Astrocyte (in vitro differentiated cells and primary cell): Measurements from ENCODE around the gene ILKAP. TPM values are rescaled to one million over a fixed set of nuclear protein-coding genes. Genes with fewer than 3 reads are reported as not detected.
A peak's percentile ranks its signal among the peaks of the same experiment; 100 is the strongest.

Experiments used
- DNase-seq: peaks from one replicate; pipeline ENCODE4 v3.0.0-alpha.2; 2010; ENCODE audit warnings: low read depth
- FAIRE-seq: peaks from 2 replicates; lab custom pipeline; 2011; peaks lifted over from hg19 to GRCh38; lab: Jason Lieb, UNC
- H2AFZ ChIP-seq: 2 replicates; pipeline ENCODE4 v1.6.0; 2012; ENCODE audit warnings: low read depth, low read length, inconsistent platforms
- H3K27ac ChIP-seq: 2 replicates; pipeline ENCODE4 v1.5.1; 2011; ENCODE audit warnings: low read depth, low read length, inconsistent platforms
- H3K27me3 ChIP-seq: 2 replicates; pipeline ENCODE4 v1.6.0; 2011; ENCODE audit warnings: low read length, inconsistent platforms; ENCODE audit not compliant: insufficient read depth
- H3K36me3 ChIP-seq: 2 replicates; pipeline ENCODE4 v1.5.1; 2011; ENCODE audit warnings: low read length, inconsistent platforms; ENCODE audit not compliant: insufficient read depth
- H3K4me1 ChIP-seq: 2 replicates; pipeline ENCODE4 v1.5.1; 2011; ENCODE audit warnings: low read length, inconsistent platforms; ENCODE audit not compliant: insufficient read depth
- H3K4me2 ChIP-seq: 2 replicates; pipeline ENCODE4 v1.6.0; 2012; ENCODE audit warnings: low read length, inconsistent platforms
- H3K4me3 ChIP-seq: 2 replicates; pipeline ENCODE4 v1.5.1; 2011; ENCODE audit warnings: low read depth, mild to moderate bottlenecking, low read length, inconsistent platforms; ENCODE audit not compliant: insufficient read depth
- H3K79me2 ChIP-seq: 2 replicates; pipeline ENCODE4 v1.6.0; 2012; ENCODE audit warnings: mild to moderate bottlenecking, low read length, inconsistent platforms; ENCODE audit not compliant: insufficient read depth
- H3K9ac ChIP-seq: 2 replicates; pipeline ENCODE4 v1.6.0; 2012; ENCODE audit warnings: mild to moderate bottlenecking, low read length, inconsistent platforms
- H3K9me3 ChIP-seq: 2 replicates; pipeline ENCODE4 v1.5.1; 2012; ENCODE audit warnings: low read depth, mild to moderate bottlenecking, low read length, inconsistent platforms; ENCODE audit not compliant: insufficient read depth
- H4K20me1 ChIP-seq: 2 replicates; pipeline ENCODE4 v1.6.0; 2012; ENCODE audit warnings: low read length, inconsistent platforms; ENCODE audit not compliant: insufficient read depth
- H3K27ac Mint-ChIP-seq: one replicate; pipeline ENCODE4 v1.8.0; 2021; ENCODE audit warnings: mild to moderate bottlenecking, mixed read lengths; ENCODE audit not compliant: unreplicated experiment
- H3K27me3 Mint-ChIP-seq: one replicate; pipeline ENCODE4 v1.8.0; 2021; ENCODE audit warnings: low read depth, mixed read lengths; ENCODE audit not compliant: unreplicated experiment
- H3K36me3 Mint-ChIP-seq: one replicate; pipeline ENCODE4 v1.8.0; 2021; ENCODE audit warnings: low read depth, mixed read lengths; ENCODE audit not compliant: unreplicated experiment
- H3K4me1 Mint-ChIP-seq: one replicate; pipeline ENCODE4 v1.8.0; 2021; ENCODE audit warnings: low read depth, mixed read lengths; ENCODE audit not compliant: unreplicated experiment
- H3K4me3 Mint-ChIP-seq: one replicate; pipeline ENCODE4 v1.8.0; 2021; ENCODE audit warnings: mild to moderate bottlenecking, moderate library complexity, mixed read lengths; ENCODE audit not compliant: unreplicated experiment
- H3K9me3 Mint-ChIP-seq: one replicate; pipeline ENCODE4 v1.8.0; 2021; ENCODE audit warnings: mild to moderate bottlenecking, mixed read lengths; ENCODE audit not compliant: unreplicated experiment
- EZH2 ChIP-seq: IDR thresholded peaks from 2 replicates; pipeline ENCODE4 v1.6.1; 2012; ENCODE audit warnings: mild to moderate bottlenecking, low read length, inconsistent platforms; ENCODE audit not compliant: insufficient read depth
- total RNA-seq: library from RNA; stranded (reverse); gene quantifications from 2 replicates; pipeline ENCODE4 v1.2.1, GENCODE V29; 2021
- TF ChIP-seq, protein P1 (sequence below): IDR thresholded peaks from 2 replicates; pipeline ENCODE4 v1.5.1; 2011; ENCODE audit warnings: low read depth, mild to moderate bottlenecking, inconsistent platforms, low read length, moderate library complexity; ENCODE audit not compliant: insufficient read depth

The ILKAP gene
- total RNA-seq, 1 donor from 2014 or later, result 32.3 TPM

DNA sequence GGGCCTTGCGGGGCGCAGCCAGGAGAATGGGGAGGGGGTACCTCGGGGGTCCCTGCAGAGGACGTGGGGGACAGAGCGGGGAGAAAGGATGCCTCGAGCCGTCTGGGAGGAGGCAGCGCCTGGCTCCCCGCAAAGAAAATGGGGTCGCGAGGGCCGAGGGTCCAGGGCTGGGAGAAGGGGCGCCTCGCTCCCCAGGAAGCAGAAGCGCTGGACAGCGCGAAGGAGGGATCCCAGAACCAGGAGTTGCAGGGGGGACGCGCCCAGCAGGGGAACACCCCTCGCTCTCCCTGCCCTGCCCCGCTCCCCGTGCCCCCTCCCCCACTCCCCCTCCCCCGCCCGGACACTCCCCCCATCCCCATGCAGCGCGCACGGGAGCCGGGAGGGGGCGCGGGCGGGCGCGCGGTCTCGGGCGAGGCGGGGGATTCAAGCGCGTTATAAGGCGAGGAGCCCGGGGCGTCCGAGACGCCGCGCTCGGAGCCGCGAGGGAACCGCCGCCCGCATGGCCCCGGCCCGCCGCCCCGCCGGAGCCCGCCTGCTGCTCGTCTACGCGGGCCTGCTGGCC, 44.9 kb downstream of the ILKAP start, which contains the start of gene ERFE:
Gene ERFE, plus strand, starts transcription at position 462 of the 562 bp plus-strand sequence. Its CDS starts 38 bp downstream, at position 500.
- no peak within 1 kb of the TSS for H2AFZ ChIP-seq

DNA sequence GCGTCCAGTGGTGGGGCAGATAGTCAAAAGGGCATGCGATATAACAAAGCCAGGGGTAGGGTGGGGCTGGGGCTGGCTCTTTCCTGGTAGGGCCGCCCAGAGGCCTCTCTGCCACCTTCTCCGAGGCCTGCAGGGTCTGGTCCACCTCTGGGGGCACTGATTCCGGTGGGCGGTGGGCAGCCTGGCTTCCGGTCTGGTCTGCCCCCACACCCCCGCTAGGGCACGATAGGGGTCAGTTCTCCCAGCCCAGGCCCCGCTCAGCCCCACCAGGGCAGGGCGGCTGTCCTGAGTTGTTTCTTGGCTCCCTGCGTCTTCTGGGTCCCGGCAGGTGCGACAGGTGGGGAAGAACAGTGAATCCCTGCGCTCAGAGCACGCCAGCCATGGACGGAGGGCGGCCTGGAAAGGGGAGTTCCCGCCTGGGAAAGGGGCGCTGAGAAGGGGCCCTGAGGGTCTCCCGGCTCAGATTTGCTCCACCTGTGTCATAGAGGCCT, 45.4 kb downstream of the ILKAP start:
- H3K27ac Mint-ChIP-seq, result no peak overlapping the region
- H3K4me1 Mint-ChIP-seq, result peaks cover 1% of the 10 kb centered on the region
- H3K27me3 ChIP-seq, result no peaks in the 10 kb centered on the region
- no peak for TF ChIP-seq EZH2
- TF ChIP-seq, protein P1, sequence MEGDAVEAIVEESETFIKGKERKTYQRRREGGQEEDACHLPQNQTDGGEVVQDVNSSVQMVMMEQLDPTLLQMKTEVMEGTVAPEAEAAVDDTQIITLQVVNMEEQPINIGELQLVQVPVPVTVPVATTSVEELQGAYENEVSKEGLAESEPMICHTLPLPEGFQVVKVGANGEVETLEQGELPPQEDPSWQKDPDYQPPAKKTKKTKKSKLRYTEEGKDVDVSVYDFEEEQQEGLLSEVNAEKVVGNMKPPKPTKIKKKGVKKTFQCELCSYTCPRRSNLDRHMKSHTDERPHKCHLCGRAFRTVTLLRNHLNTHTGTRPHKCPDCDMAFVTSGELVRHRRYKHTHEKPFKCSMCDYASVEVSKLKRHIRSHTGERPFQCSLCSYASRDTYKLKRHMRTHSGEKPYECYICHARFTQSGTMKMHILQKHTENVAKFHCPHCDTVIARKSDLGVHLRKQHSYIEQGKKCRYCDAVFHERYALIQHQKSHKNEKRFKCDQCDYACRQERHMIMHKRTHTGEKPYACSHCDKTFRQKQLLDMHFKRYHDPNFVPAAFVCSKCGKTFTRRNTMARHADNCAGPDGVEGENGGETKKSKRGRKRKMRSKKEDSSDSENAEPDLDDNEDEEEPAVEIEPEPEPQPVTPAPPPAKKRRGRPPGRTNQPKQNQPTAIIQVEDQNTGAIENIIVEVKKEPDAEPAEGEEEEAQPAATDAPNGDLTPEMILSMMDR, result no peak
- peaks cover 14% of the 10 kb centered on the region for H3K27me3 Mint-ChIP-seq
- H3K9me3 ChIP-seq, result no peaks in the 10 kb centered on the region
- no peak overlapping the region for H3K9ac ChIP-seq
- H3K4me2 ChIP-seq, result peak overlapping the region; percentile 62
- peaks cover 3% of the 10 kb centered on the region for H3K9me3 Mint-ChIP-seq
- no peak for DNase-seq
- no peak overlapping the region for H3K4me3 Mint-ChIP-seq
- H3K4me3 ChIP-seq, result no peak overlapping the region
- peaks cover 15% of the 10 kb centered on the region for H3K4me1 ChIP-seq
- FAIRE-seq, result no peak
- no peak overlapping the region for H3K27ac ChIP-seq
- H3K79me2 ChIP-seq, result no peaks in the 10 kb centered on the region
- no peaks in the 10 kb centered on the region for H4K20me1 ChIP-seq
- no peaks in the 10 kb centered on the region for H3K36me3 ChIP-seq
- H3K36me3 Mint-ChIP-seq, result peaks cover 2% of the 10 kb centered on the region
- no peak overlapping the region for H2AFZ ChIP-seq

More for the DNA sequence above, 44.9 kb downstream of the ILKAP start, which contains the start of gene ERFE:
- Histone ChIP-seq H3K36me3 (no peaks in the 10 kb centered on the region), H3K4me1 (peaks cover 20% of the 10 kb centered on the region), H3K4me2 (peak within 1 kb of the TSS; percentile 83), H4K20me1 (no peaks in the 10 kb centered on the region), H3K4me3 (peak within 1 kb of the TSS; percentile 51), H3K27ac (no peak within 1 kb of the TSS), H3K9ac (peak within 1 kb of the TSS; percentile 65), H3K9me3 (no peaks in the 10 kb centered on the region), H3K79me2 (no peaks in the 10 kb centered on the region), H3K27me3 (no peaks in the 10 kb centered on the region)
- Mint-ChIP-seq H3K27me3 (peaks cover 16% of the 10 kb centered on the region), H3K9me3 (peaks cover 3% of the 10 kb centered on the region), H3K4me1 (peaks cover 1% of the 10 kb centered on the region), H3K4me3 (peak within 1 kb of the TSS; percentile 50), H3K36me3 (peaks cover 2% of the 10 kb centered on the region), H3K27ac (peak within 1 kb of the TSS; percentile 41)
- TF ChIP-seq, protein P1, result no peak
- TF ChIP-seq EZH2, result no peak
- DNase-seq (no peak), FAIRE-seq (no peak)

DNA sequence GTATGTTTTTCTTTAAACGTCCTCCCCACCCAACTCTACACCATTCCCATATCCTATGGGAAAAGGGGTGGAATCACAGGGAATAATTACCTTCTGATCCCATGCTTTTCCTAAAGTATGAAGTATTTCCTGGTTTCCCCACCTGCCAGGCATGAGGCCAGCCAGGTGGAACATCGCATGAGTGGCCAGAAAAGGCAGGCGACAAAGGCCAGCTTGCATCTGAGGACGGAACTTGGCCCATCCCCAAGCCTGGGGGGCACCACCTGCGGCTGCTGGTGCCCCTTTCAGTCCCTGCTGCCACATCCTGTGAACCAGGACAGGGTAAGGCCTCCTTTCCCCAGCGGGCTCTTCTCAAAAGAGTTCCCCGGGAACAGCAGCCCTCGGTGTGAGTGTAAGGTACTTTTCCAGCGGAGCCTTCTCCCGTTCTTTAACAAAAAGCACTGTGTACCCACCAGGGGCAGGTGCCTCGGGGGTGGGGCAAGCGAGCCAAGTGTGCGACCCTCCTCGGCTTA, 45.9 kb downstream of the ILKAP start:
- Histone ChIP-seq H2AFZ (no peak overlapping the region), H4K20me1 (no peaks in the 10 kb centered on the region), H3K79me2 (no peaks in the 10 kb centered on the region), H3K27ac (no peak overlapping the region), H3K4me2 (no peak overlapping the region), H3K36me3 (no peaks in the 10 kb centered on the region), H3K9ac (no peak overlapping the region), H3K9me3 (no peaks in the 10 kb centered on the region), H3K4me1 (peaks cover 10% of the 10 kb centered on the region), H3K27me3 (no peaks in the 10 kb centered on the region), H3K4me3 (no peak overlapping the region)
- no peak for TF ChIP-seq EZH2
- TF ChIP-seq, protein P1, result no peak
- Mint-ChIP-seq H3K4me1 (peaks cover 1% of the 10 kb centered on the region), H3K27ac (no peak overlapping the region), H3K4me3 (no peak overlapping the region), H3K9me3 (peaks cover 3% of the 10 kb centered on the region), H3K36me3 (peaks cover 2% of the 10 kb centered on the region), H3K27me3 (peaks cover 15% of the 10 kb centered on the region)
- no peak for FAIRE-seq
- DNase-seq, result no peak
